Activated CD4-positive, CD25-positive, alpha-beta regulatory T cell treated with anti-CD3 and anti-CD28 coated beads, Interleukin-2, amount 50 U/mL, for 24 hours (primary cell): ENCODE data around the gene MAPK8.

Source experiments
- ATAC-seq, 2 donors: fragments of 150-1000 bp; cut with Tn5 transposase; one replicate each; pipeline ENCODE4 v1.10.0; 2021; ENCODE audit warnings: mild to moderate bottlenecking in 1 of 2, moderate library complexity in 1 of 2

The MAPK8 gene

GRCh38 chr10:48480397-48481374 lies 174.2 kb downstream of the MAPK8 start:
- no peak for ATAC-seq

- ATAC-seq, result no peak
Observed at GRCh38 chr10:48481385-48481784, 174.9 kb downstream of the MAPK8 start.

- no peak for ATAC-seq
Observed at GRCh38 chr10:48482207-48482606, 175.7 kb downstream of the MAPK8 start.

GRCh38 chr10:48484911-48485310 lies 178.4 kb downstream of the MAPK8 start:
- no peak for ATAC-seq

GRCh38 chr10:48485711-48486110 lies 179.2 kb downstream of the MAPK8 start:
- no peak for ATAC-seq

GRCh38 chr10:48487244-48487643 lies 180.8 kb downstream of the MAPK8 start:
- ATAC-seq, result no peak
